Immature natural killer cell (primary cell): ENCODE measurements around the gene TRPV5. TPM values are rescaled to one million over a fixed set of nuclear protein-coding genes. Genes with fewer than 3 reads are reported as not detected.
"Not testable (repeated sequence)": the region's sequence is repeated elsewhere in the genome, so short reads cannot be mapped to it uniquely, and the experiment has no call there.

Source experiments
- DNase-seq, 3 donors: peaks; one replicate each; pipeline ENCODE4 v3.0.0; 2022; ENCODE audit warnings: mixed read lengths in 1 of 3
- H3K27ac Mint-ChIP-seq, 6 donors: one replicate each; pipeline ENCODE4 v1.8.0; 2020; ENCODE audit warnings: mixed read lengths in 6 of 6, mild to moderate bottlenecking in 5 of 6, inconsistent platforms in 4 of 6, moderate library complexity in 3 of 6
- H3K27me3 Mint-ChIP-seq, 3 donors: one replicate each; pipeline ENCODE4 v1.8.0; 2020 to 2021; ENCODE audit warnings: low read depth in 3 of 3, mild to moderate bottlenecking in 3 of 3, mixed read lengths in 3 of 3, moderate library complexity in 3 of 3, inconsistent platforms in 1 of 3
- H3K36me3 Mint-ChIP-seq, 3 donors: one replicate each; pipeline ENCODE4 v1.8.0; 2020; ENCODE audit warnings: mixed read lengths in 3 of 3, inconsistent platforms in 2 of 3, mild to moderate bottlenecking in 2 of 3
- H3K4me1 Mint-ChIP-seq, 2 donors: one replicate each; pipeline ENCODE4 v1.8.0; 2020; ENCODE audit warnings: inconsistent platforms in 2 of 2, mild to moderate bottlenecking in 2 of 2, mixed read lengths in 2 of 2, moderate library complexity in 1 of 2
- H3K4me3 Mint-ChIP-seq, 5 donors: one replicate each; pipeline ENCODE4 v1.8.0; 2020; ENCODE audit warnings: mild to moderate bottlenecking in 5 of 5, mixed read lengths in 5 of 5, inconsistent platforms in 3 of 5, moderate library complexity in 3 of 5
- H3K9me3 Mint-ChIP-seq, 6 donors: one replicate each; pipeline ENCODE4 v1.8.0; 2020; ENCODE audit warnings: mild to moderate bottlenecking in 6 of 6, mixed read lengths in 6 of 6, inconsistent platforms in 4 of 6, moderate library complexity in 3 of 6
- polyA plus RNA-seq, 3 donors: library from polyadenylated mRNA; unstranded; fragments of 300-500 nt; fragmentation: Illumina TruSeq; gene quantifications; one replicate each; pipeline ENCODE4 v1.2.3, GENCODE V29; 2021

Gene TRPV5
- polyA plus RNA-seq, result not detected

- Mint-ChIP-seq H3K36me3 (no peaks in the 10 kb centered on the region), H3K27ac (no peak within 1 kb of the TSS), H3K4me3 (no peak within 1 kb of the TSS), H3K4me1 (no peaks in the 10 kb centered on the region), H3K27me3 (peaks cover 0 to 1% (median under 1%) of the 10 kb centered on the region in 3 donors), H3K9me3 (peaks cover 0 to 3% (median 0%) of the 10 kb centered on the region in 6 donors)
- DNase-seq, result no peak
Measured at GRCh38 chr7:142933624-142934023, at the start of gene TRPV5. Gene TRPV5, minus strand, starts transcription at chr7:142933746. Its CDS starts 287 bp downstream, at chr7:142933459.

GRCh38 chr7:142978402-142978801, 44.9 kb upstream of the TRPV5 start:
- not testable (repeated sequence) for H3K27ac Mint-ChIP-seq, H3K4me1 Mint-ChIP-seq, DNase-seq, H3K4me3 Mint-ChIP-seq, H3K36me3 Mint-ChIP-seq, H3K9me3 Mint-ChIP-seq
- peaks cover 1 to 11% (median 4%) of the 10 kb centered on the region in 3 donors for H3K27me3 Mint-ChIP-seq

- peaks cover 0 to 5% (median under 1%) of the 10 kb centered on the region in 6 donors for H3K9me3 Mint-ChIP-seq
- H3K4me1 Mint-ChIP-seq, result no peaks in the 10 kb centered on the region
- DNase-seq, result no peak
- H3K27me3 Mint-ChIP-seq, result peaks cover 4 to 17% (median 8%) of the 10 kb centered on the region in 3 donors
- H3K4me3 Mint-ChIP-seq, result no peak overlapping the region
- no peaks in the 10 kb centered on the region for H3K36me3 Mint-ChIP-seq
- H3K27ac Mint-ChIP-seq, result no peak overlapping the region
Measured at GRCh38 chr7:142974626-142975025, 41.1 kb upstream of the TRPV5 start.

GRCh38 chr7:142969183-142969582, 35.6 kb upstream of the TRPV5 start:
- no peaks in the 10 kb centered on the region for H3K9me3 Mint-ChIP-seq
- H3K36me3 Mint-ChIP-seq, result no peaks in the 10 kb centered on the region
- no peaks in the 10 kb centered on the region for H3K4me1 Mint-ChIP-seq
- no peak overlapping the region for H3K27ac Mint-ChIP-seq
- H3K27me3 Mint-ChIP-seq, result peaks cover 0 to 24% (median 8%) of the 10 kb centered on the region in 3 donors
- no peak for DNase-seq
- no peak overlapping the region for H3K4me3 Mint-ChIP-seq

GRCh38 chr7:142968229-142968628, 34.7 kb upstream of the TRPV5 start:
- no peaks in the 10 kb centered on the region for H3K36me3 Mint-ChIP-seq
- no peaks in the 10 kb centered on the region for H3K9me3 Mint-ChIP-seq
- H3K4me1 Mint-ChIP-seq, result no peaks in the 10 kb centered on the region
- H3K4me3 Mint-ChIP-seq, result no peak overlapping the region
- H3K27ac Mint-ChIP-seq, result no peak overlapping the region
- H3K27me3 Mint-ChIP-seq, result peaks cover 2 to 30% (median 8%) of the 10 kb centered on the region in 3 donors
- no peak for DNase-seq

- Mint-ChIP-seq H3K4me3 (no peak overlapping the region), H3K27me3 (peaks cover 4 to 25% (median 10%) of the 10 kb centered on the region in 3 donors), H3K9me3 (no peaks in the 10 kb centered on the region), H3K36me3 (no peaks in the 10 kb centered on the region), H3K27ac (no peak overlapping the region), H3K4me1 (no peaks in the 10 kb centered on the region)
- no peak for DNase-seq
Measured at GRCh38 chr7:142964502-142965246, 31.1 kb upstream of the TRPV5 start.

- Mint-ChIP-seq H3K36me3 (no peaks in the 10 kb centered on the region), H3K27ac (no peak overlapping the region), H3K4me3 (no peak overlapping the region), H3K9me3 (no peaks in the 10 kb centered on the region), H3K27me3 (peaks cover 4 to 28% (median 10%) of the 10 kb centered on the region in 3 donors), H3K4me1 (no peaks in the 10 kb centered on the region)
- DNase-seq, result no peak
Measured at GRCh38 chr7:142963993-142964392, 30.4 kb upstream of the TRPV5 start.

- Mint-ChIP-seq H3K27ac (no peak overlapping the region), H3K4me1 (no peaks in the 10 kb centered on the region), H3K27me3 (peaks cover 7 to 23% (median 10%) of the 10 kb centered on the region in 3 donors), H3K4me3 (no peak overlapping the region), H3K36me3 (no peaks in the 10 kb centered on the region), H3K9me3 (no peaks in the 10 kb centered on the region)
- no peak for DNase-seq
Measured at GRCh38 chr7:142962991-142963390, 29.4 kb upstream of the TRPV5 start.

- no peaks in the 10 kb centered on the region for H3K4me1 Mint-ChIP-seq
- H3K36me3 Mint-ChIP-seq, result no peaks in the 10 kb centered on the region
- no peaks in the 10 kb centered on the region for H3K9me3 Mint-ChIP-seq
- H3K27ac Mint-ChIP-seq, result no peak within 1 kb of the TSS
- no peak within 1 kb of the TSS for H3K4me3 Mint-ChIP-seq
- DNase-seq, result no peak
- H3K27me3 Mint-ChIP-seq, result peaks cover 7 to 23% (median 10%) of the 10 kb centered on the region in 3 donors
Measured at GRCh38 chr7:142961973-142962926, 28.7 kb upstream of the TRPV5 start, which contains the start of gene KEL. Gene KEL, minus strand, starts transcription at chr7:142962363. Its CDS starts 157 bp downstream, at chr7:142962206.

GRCh38 chr7:142961595-142961972, 28.0 kb upstream of the TRPV5 start:
- no peak for DNase-seq
- Mint-ChIP-seq H3K27me3 (peaks cover 7 to 23% (median 11%) of the 10 kb centered on the region in 3 donors), H3K36me3 (peaks cover 0 to 2% (median under 1%) of the 10 kb centered on the region in 3 donors), H3K4me3 (no peak overlapping the region), H3K4me1 (no peaks in the 10 kb centered on the region), H3K9me3 (peaks cover 0 to 5% (median under 1%) of the 10 kb centered on the region in 6 donors), H3K27ac (no peak overlapping the region)

GRCh38 chr7:142960955-142961512, 27.5 kb upstream of the TRPV5 start:
- Mint-ChIP-seq H3K27ac (no peak overlapping the region), H3K9me3 (peaks cover 3 to 10% (median 6%) of the 10 kb centered on the region in 6 donors), H3K4me1 (no peaks in the 10 kb centered on the region), H3K36me3 (peaks cover under 1 to 6% (median 5%) of the 10 kb centered on the region in 3 donors), H3K27me3 (peaks cover 7 to 24% (median 13%) of the 10 kb centered on the region in 3 donors), H3K4me3 (no peak overlapping the region)
- DNase-seq, result no peak

- no peak for DNase-seq
Measured at GRCh38 chr7:142959202-142959601, 25.7 kb upstream of the TRPV5 start.

GRCh38 chr7:142957723-142958122, 24.2 kb upstream of the TRPV5 start:
- no peak overlapping the region for H3K27ac Mint-ChIP-seq

More at GRCh38 chr7:142959202-142959601, 25.7 kb upstream of the TRPV5 start:
- H3K27ac Mint-ChIP-seq, result no peak overlapping the region
- H3K4me1 Mint-ChIP-seq, result no peaks in the 10 kb centered on the region
- H3K36me3 Mint-ChIP-seq, result peaks cover 7 to 11% (median 7%) of the 10 kb centered on the region in 3 donors
- peaks cover 8 to 22% (median 15%) of the 10 kb centered on the region in 3 donors for H3K27me3 Mint-ChIP-seq
- H3K9me3 Mint-ChIP-seq, result peaks cover 7 to 18% (median 13%) of the 10 kb centered on the region in 6 donors
- H3K4me3 Mint-ChIP-seq, result no peak overlapping the region

More at GRCh38 chr7:142957723-142958122, 24.2 kb upstream of the TRPV5 start:
- DNase-seq, result no peak
- Mint-ChIP-seq H3K4me1 (no peaks in the 10 kb centered on the region), H3K9me3 (peaks cover 8 to 20% (median 13%) of the 10 kb centered on the region in 6 donors), H3K4me3 (no peak overlapping the region), H3K27me3 (peaks cover 6 to 18% (median 13%) of the 10 kb centered on the region in 3 donors), H3K36me3 (peaks cover 7 to 11% (median 7%) of the 10 kb centered on the region in 3 donors)
